Measurements from ENCODE around the gene TXLNB. TPM values are rescaled to one million over a fixed set of nuclear protein-coding genes. Genes with fewer than 3 reads are reported as not detected.

TXLNB gene
- total and polyA plus RNA-seq, 2 of the 13 experiments (the other 11 are each of a cell fraction or from before 2014, with no cell fraction given) = not detected

GRCh38 chr6:139257821-139258398, 33.9 kb downstream of the TXLNB start:
- CTCF ChIA-PET (ENCODE audit: low intra/inter-chr PET ratio, low total read pairs) = no interaction called here
- intact Hi-C loops (cut with micrococcal nuclease; ENCODE audit: unreplicated experiment) = no loop called here
- H3K4me3 ChIP-seq (replicated peaks in 1 of 3; ENCODE audit: insufficient read depth in 1 of 3, low read depth in 2 of 3, low read length in 3 of 3) = no peak overlapping the region
- no peak for FAIRE-seq
- H3K9ac ChIP-seq (ENCODE audit: insufficient read depth, low read depth, low read length) = no peak overlapping the region
- H3K27ac ChIP-seq (ENCODE audit: extremely low read length, insufficient read depth, low read length) = no peak overlapping the region
- no peaks in the 10 kb centered on the region for H3K9me3 ChIP-seq (ENCODE audit: low read length)
- no TSS peak for BruUV-seq (replicated peaks)
- no peak for DNase-seq (ENCODE audit: low spot score)
- peak; percentile 73 for ATAC-seq
- no peaks in the 10 kb centered on the region for H3K4me1 ChIP-seq (ENCODE audit: insufficient read depth, low read length)
- no peaks in the 10 kb centered on the region for H3K36me3 ChIP-seq (replicated peaks in 1 of 2; ENCODE audit: control insufficient read depth in 1 of 2, insufficient read depth in 2 of 2, low read length in 2 of 2)
- H3K27me3 ChIP-seq (ENCODE audit: control insufficient read depth in 1 of 2, insufficient read depth in 2 of 2, low read length in 2 of 2) = peaks cover 0 to 3% of the 10 kb centered on the region in 2 experiments; a peak in 1 of 5 replicates
- in situ Hi-C loops (cut with HindIII; ENCODE audit: extremely low pct_ligation_motif_present, low pct_unique_long_range_greater_than_20kb) = no loop called here
- H4K20me1 ChIP-seq (ENCODE audit: insufficient read depth, low read length) = no peaks in the 10 kb centered on the region
- POLR2A ChIA-PET = no interaction called here
- H3K4me2 ChIP-seq (ENCODE audit: low read depth, low read length) = no peak overlapping the region
- H3K79me2 ChIP-seq (ENCODE audit: insufficient read depth, low read length) = no peaks in the 10 kb centered on the region
- no peak for TF ChIP-seq IKZF1 (IDR thresholded peaks at IDR 0.05)
- no peak for TF ChIP-seq POLR2AphosphoS2 (IDR thresholded peaks at IDR 0.05; ENCODE audit: low read depth, low read length)
- TF ChIP-seq ARID2 (CRISPR knock-in tag; IDR thresholded peaks at IDR 0.05; ENCODE audit: borderline replicate concordance) = no peak
- no peak for TF ChIP-seq NFIC (IDR thresholded peaks at IDR 0.05; ENCODE audit: low read length)
- H2AFZ ChIP-seq (ENCODE audit: low read length) = no peak overlapping the region
- 7% methylated on average over 3 of the region's 5 CpGs for WGBS (ENCODE audit: low lambda C conversion rate)

DNA sequence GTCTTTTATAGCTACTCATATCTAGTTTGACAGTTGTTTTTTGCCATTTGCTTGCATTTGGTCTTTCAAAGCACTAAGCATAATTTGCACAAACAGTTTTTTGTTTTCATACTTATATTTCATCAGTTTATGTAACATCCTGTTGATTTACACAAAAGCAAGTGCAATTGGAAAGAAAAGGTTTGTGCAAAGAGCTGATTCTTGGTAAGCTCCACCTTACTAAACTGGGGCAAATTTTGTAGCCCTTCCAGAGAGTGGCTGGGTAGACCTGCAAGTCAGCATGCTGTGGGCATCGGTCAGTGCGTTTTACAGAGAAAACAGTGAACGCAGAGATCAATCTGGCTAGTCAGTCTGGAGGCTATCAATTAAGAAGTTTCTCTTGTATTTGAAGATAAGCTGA, 34.5 kb downstream of the TXLNB start:
- in situ Hi-C loops (cut with HindIII; ENCODE audit: extremely low pct_ligation_motif_present, low pct_unique_long_range_greater_than_20kb) = no loop called here
- no peaks in the 10 kb centered on the region for H4K20me1 ChIP-seq (ENCODE audit: insufficient read depth, low read length)
- no peaks in the 10 kb centered on the region for H3K36me3 ChIP-seq (replicated peaks in 1 of 2; ENCODE audit: control insufficient read depth in 1 of 2, insufficient read depth in 2 of 2, low read length in 2 of 2)
- H3K79me2 ChIP-seq (ENCODE audit: insufficient read depth, low read length) = no peaks in the 10 kb centered on the region
- ChIA-PET CTCF (ENCODE audit: low intra/inter-chr PET ratio, low total read pairs) (no interaction called here), POLR2A (no interaction called here)
- no peak for FAIRE-seq
- BruUV-seq (replicated peaks) = no TSS peak
- H3K27ac ChIP-seq (ENCODE audit: extremely low read length, insufficient read depth, low read length) = no peak overlapping the region
- no peak overlapping the region for H3K9ac ChIP-seq (ENCODE audit: insufficient read depth, low read depth, low read length)
- no peak overlapping the region for H3K4me3 ChIP-seq (replicated peaks in 1 of 3; ENCODE audit: insufficient read depth in 1 of 3, low read depth in 2 of 3, low read length in 3 of 3)
- no peaks in the 10 kb centered on the region for H3K9me3 ChIP-seq (ENCODE audit: low read length)
- no peak overlapping the region for H2AFZ ChIP-seq (ENCODE audit: low read length)
- DNase-seq (ENCODE audit: low spot score) = no peak
- no peak for ATAC-seq
- TF ChIP-seq ZNF7 (CRISPR knock-in tag; IDR thresholded peaks at IDR 0.05) (no peak), HMGA1 (CRISPR knock-in tag; conservative IDR thresholded peaks at IDR 0.05) (no peak), KDM5B (CRISPR knock-in tag; IDR thresholded peaks at IDR 0.05; ENCODE audit: borderline replicate concordance) (no peak), TCF7 (IDR thresholded peaks at IDR 0.05; ENCODE audit: low read depth) (no peak), ZNF451 (CRISPR knock-in tag; IDR thresholded peaks at IDR 0.05) (no peak), ZNF597 (CRISPR knock-in tag; IDR thresholded peaks at IDR 0.05) (no peak), SMAD1 (CRISPR knock-in tag; IDR thresholded peaks at IDR 0.05; ENCODE audit: borderline replicate concordance, low read depth) (no peak), KMT2A (CRISPR knock-in tag; IDR thresholded peaks at IDR 0.05) (no peak), PHF21A (CRISPR knock-in tag; IDR thresholded peaks at IDR 0.05) (no peak), ZNF326 (CRISPR knock-in tag; IDR thresholded peaks at IDR 0.05; ENCODE audit: borderline replicate concordance) (no peak), ZFAT (CRISPR knock-in tag; conservative IDR thresholded peaks at IDR 0.05) (no peak), ZNF143 (CRISPR knock-in tag; IDR thresholded peaks at IDR 0.05) (no peak), ZNF205 (CRISPR knock-in tag; IDR thresholded peaks at IDR 0.05) (no peak)
- H3K4me2 ChIP-seq (ENCODE audit: low read depth, low read length) = no peak overlapping the region
- no peaks in the 10 kb centered on the region for H3K4me1 ChIP-seq (ENCODE audit: insufficient read depth, low read length)
- intact Hi-C loops (cut with micrococcal nuclease; ENCODE audit: unreplicated experiment) = no loop called here
- 77% methylated on average over 3 of the region's 3 CpGs for WGBS (ENCODE audit: low lambda C conversion rate)
- H3K27me3 ChIP-seq (ENCODE audit: control insufficient read depth in 1 of 2, insufficient read depth in 2 of 2, low read length in 2 of 2) = peaks cover 0 to under 1% of the 10 kb centered on the region in 2 experiments; a peak in 1 of 5 replicates

Data from HepG2 (cell line).